Stomach (tissue), 4 donors: ENCODE data around the gene MREG.

ENCODE experiments used
- POLR2AphosphoS5 ChIP-seq, 3 donors: sonication (generic); formaldehyde crosslinking; IDR thresholded peaks; one replicate each; pipeline ENCODE4 v1.6.1; 2016; ENCODE audit warnings: antibody characterized with exemption in 3 of 3
- TF ChIP-seq, protein P1 (sequence below), 7 experiments: fragments of 450-650 bp in 4 of 7; fragments of 200-600 bp in 3 of 7; sonication (generic) in 3 of 7; IDR thresholded peaks; one replicate each; pipeline ENCODE4 v1.5.1; 2016 to 2019; ENCODE audit warnings: antibody characterized with exemption in 7 of 7, control low read depth in 2 of 7, mild to moderate bottlenecking in 1 of 7

DNA sequence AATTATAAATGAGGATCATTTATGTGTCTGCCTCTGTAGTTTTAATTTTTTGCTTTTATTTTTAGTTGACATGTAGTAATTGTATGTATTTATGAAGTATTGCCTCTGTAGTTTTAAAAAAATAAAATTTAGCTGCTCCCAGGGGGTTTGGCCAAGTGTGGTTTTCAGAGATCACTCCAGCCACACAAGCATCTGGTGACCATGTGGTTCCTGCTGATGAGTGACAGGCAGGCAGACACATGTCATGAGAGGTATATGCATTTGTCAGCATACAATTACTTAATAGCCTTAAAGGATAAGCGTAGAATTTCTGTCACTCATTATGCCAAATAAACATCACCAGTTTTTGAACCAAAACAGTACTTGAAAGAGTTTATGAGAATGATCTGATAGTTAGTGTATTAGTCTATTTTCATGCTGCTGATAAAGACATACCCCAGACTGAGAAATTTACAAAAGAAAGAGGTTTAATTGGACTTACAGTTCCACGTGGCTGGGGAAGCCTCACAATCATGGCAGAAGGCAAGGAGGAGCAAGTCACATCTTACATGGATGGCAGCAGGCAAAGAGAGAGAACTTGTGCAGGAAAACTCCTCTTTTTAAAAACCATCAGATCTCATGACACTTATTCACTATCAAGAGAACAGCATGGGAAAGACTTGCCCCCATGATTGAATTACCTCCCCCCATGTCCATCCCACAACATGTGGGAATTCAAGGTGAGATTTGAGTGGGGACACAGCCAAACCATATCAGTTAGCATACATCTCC lies 29.6 kb downstream of the MREG start:
- TF ChIP-seq, protein P1, sequence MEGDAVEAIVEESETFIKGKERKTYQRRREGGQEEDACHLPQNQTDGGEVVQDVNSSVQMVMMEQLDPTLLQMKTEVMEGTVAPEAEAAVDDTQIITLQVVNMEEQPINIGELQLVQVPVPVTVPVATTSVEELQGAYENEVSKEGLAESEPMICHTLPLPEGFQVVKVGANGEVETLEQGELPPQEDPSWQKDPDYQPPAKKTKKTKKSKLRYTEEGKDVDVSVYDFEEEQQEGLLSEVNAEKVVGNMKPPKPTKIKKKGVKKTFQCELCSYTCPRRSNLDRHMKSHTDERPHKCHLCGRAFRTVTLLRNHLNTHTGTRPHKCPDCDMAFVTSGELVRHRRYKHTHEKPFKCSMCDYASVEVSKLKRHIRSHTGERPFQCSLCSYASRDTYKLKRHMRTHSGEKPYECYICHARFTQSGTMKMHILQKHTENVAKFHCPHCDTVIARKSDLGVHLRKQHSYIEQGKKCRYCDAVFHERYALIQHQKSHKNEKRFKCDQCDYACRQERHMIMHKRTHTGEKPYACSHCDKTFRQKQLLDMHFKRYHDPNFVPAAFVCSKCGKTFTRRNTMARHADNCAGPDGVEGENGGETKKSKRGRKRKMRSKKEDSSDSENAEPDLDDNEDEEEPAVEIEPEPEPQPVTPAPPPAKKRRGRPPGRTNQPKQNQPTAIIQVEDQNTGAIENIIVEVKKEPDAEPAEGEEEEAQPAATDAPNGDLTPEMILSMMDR (IDR thresholded peaks at IDR 0.05) = no peak
- TF ChIP-seq POLR2AphosphoS5 (IDR thresholded peaks at IDR 0.05) = no peak
